MM.1S (cell line): ENCODE data around the gene CFAP45.

ENCODE experiments used
- DNase-seq: peaks from one replicate; pipeline ENCODE4 v3.0.0-alpha.2; 2015
- H2AFZ ChIP-seq: fragments of 300-600 bp; sonication (generic); 2 replicates; pipeline ENCODE4 v1.6.0; 2016; ENCODE audit warnings: antibody characterized with exemption, low read length
- H3F3A ChIP-seq: fragments of 300-600 bp; sonication (generic); 2 replicates; pipeline ENCODE4 v1.6.1; 2016; ENCODE audit warnings: mild to moderate bottlenecking, antibody characterized with exemption, low read length, moderate library complexity, mixed read lengths; ENCODE audit not compliant: insufficient read depth
- H3K27ac ChIP-seq: fragments of 300-600 bp; sonication (generic); 2 replicates; pipeline ENCODE4 v1.5.1; 2016; ENCODE audit warnings: mild to moderate bottlenecking, low read length
- H3K27me3 ChIP-seq: fragments of 300-600 bp; sonication (generic); replicated peaks from 2 replicates; pipeline ENCODE4 v1.6.0; 2016; ENCODE audit warnings: low read length; ENCODE audit not compliant: insufficient read depth
- H3K36me3 ChIP-seq: fragments of 300-600 bp; sonication (generic); replicated peaks from 2 replicates; pipeline ENCODE4 v1.6.1; 2016; ENCODE audit warnings: mild to moderate bottlenecking, low read length, mixed read lengths; ENCODE audit not compliant: insufficient read depth
- H3K4me1 ChIP-seq: fragments of 300-600 bp; sonication (generic); 2 replicates; pipeline ENCODE4 v1.6.1; 2016; ENCODE audit warnings: low read length, mixed read lengths
- H3K4me2 ChIP-seq: fragments of 300-600 bp; sonication (generic); 2 replicates; pipeline ENCODE4 v1.6.0; 2016; ENCODE audit warnings: low read depth, low read length
- H3K4me3 ChIP-seq: fragments of 300-600 bp; sonication (generic); 2 replicates; pipeline ENCODE4 v1.5.1; 2016; ENCODE audit warnings: low read length, mixed read lengths
- H3K79me2 ChIP-seq: fragments of 300-600 bp; sonication (generic); 2 replicates; pipeline ENCODE4 v1.6.1; 2016; ENCODE audit warnings: mixed run types, low read length, mixed read lengths
- H3K9ac ChIP-seq: fragments of 300-600 bp; sonication (generic); 2 replicates; pipeline ENCODE4 v1.6.1; 2016; ENCODE audit warnings: low read length, mixed read lengths
- H3K9me2 ChIP-seq: fragments of 300-600 bp; sonication (generic); replicated peaks from 2 replicates; pipeline ENCODE4 v1.6.1; 2016; ENCODE audit warnings: mild to moderate bottlenecking, low read length, mixed read lengths; ENCODE audit not compliant: insufficient read depth
- H3K9me3 ChIP-seq: fragments of 300-600 bp; sonication (generic); replicated peaks from 2 replicates; pipeline ENCODE4 v1.6.1; 2016; ENCODE audit warnings: mild to moderate bottlenecking, low read length, mixed read lengths; ENCODE audit not compliant: insufficient read depth
- H4K20me1 ChIP-seq: fragments of 300-600 bp; sonication (generic); 2 replicates; pipeline ENCODE4 v1.6.1; 2016; ENCODE audit warnings: mild to moderate bottlenecking, low read length, moderate library complexity, mixed read lengths; ENCODE audit not compliant: insufficient read depth
- CTCF ChIP-seq: fragments of 300-600 bp; sonication (generic); IDR thresholded peaks from 2 replicates; pipeline ENCODE4 v1.5.1; 2016; ENCODE audit warnings: antibody characterized with exemption, low read length, mixed read lengths
- EZH2 ChIP-seq: fragments of 300-600 bp; sonication (generic); optimal IDR thresholded peaks from 2 replicates; pipeline ENCODE3; 2017; ENCODE audit warnings: low read depth, mild to moderate bottlenecking, antibody characterized with exemption, low read length, mixed read lengths
- EZH2phosphoT487 ChIP-seq: fragments of 300-600 bp; sonication (generic); IDR thresholded peaks from 2 replicates; pipeline ENCODE4 v1.6.1; 2018; ENCODE audit warnings: antibody characterized with exemption, low read length

The CFAP45 gene

GRCh38 chr1:159869173-159869572, 30.8 kb downstream of the CFAP45 start:
- Histone ChIP-seq H3K4me2 (peak overlapping the region; percentile 61), H3K9me2 (no peaks in the 10 kb centered on the region), H3K27me3 (no peaks in the 10 kb centered on the region), H3K79me2 (no peaks in the 10 kb centered on the region), H3K27ac (peak overlapping the region; percentile 79), H3F3A (peaks cover 18% of the 10 kb centered on the region), H3K4me3 (no peak overlapping the region; the same call in 1 of the 2 replicates), H2AFZ (peak overlapping the region; percentile 64), H4K20me1 (no peaks in the 10 kb centered on the region), H3K9me3 (no peaks in the 10 kb centered on the region), H3K36me3 (no peaks in the 10 kb centered on the region), H3K4me1 (peaks cover 23% of the 10 kb centered on the region), H3K9ac (peak overlapping the region; percentile 34)
- no peak for TF ChIP-seq EZH2phosphoT487
- no peak for TF ChIP-seq CTCF
- no peak for TF ChIP-seq EZH2
- peak; percentile 95 for DNase-seq

- Histone ChIP-seq H4K20me1 (no peaks in the 10 kb centered on the region), H3K4me1 (peaks cover 23% of the 10 kb centered on the region), H3K4me3 (no peak overlapping the region; the same call in 1 of the 2 replicates), H2AFZ (peak overlapping the region; percentile 64), H3K4me2 (peak overlapping the region; percentile 61), H3F3A (peaks cover 18% of the 10 kb centered on the region), H3K36me3 (no peaks in the 10 kb centered on the region), H3K79me2 (no peaks in the 10 kb centered on the region), H3K9me3 (no peaks in the 10 kb centered on the region), H3K27ac (peak overlapping the region; percentile 79), H3K9me2 (no peaks in the 10 kb centered on the region), H3K9ac (peak overlapping the region; percentile 34), H3K27me3 (no peaks in the 10 kb centered on the region)
- TF ChIP-seq EZH2phosphoT487 (no peak), EZH2 (no peak), CTCF (no peak)
- DNase-seq = peak; percentile 68
These were observed 31.2 kb downstream of the CFAP45 start for GRCh38 chr1:159868766-159869165.

- DNase-seq = no peak
- Histone ChIP-seq H3K4me2 (no peak overlapping the region), H3K27me3 (no peaks in the 10 kb centered on the region), H4K20me1 (no peaks in the 10 kb centered on the region), H3K4me3 (no peak overlapping the region), H3K36me3 (no peaks in the 10 kb centered on the region), H3K79me2 (no peaks in the 10 kb centered on the region), H3K9me2 (no peaks in the 10 kb centered on the region), H2AFZ (no peak overlapping the region), H3K27ac (no peak overlapping the region), H3F3A (peaks cover 18% of the 10 kb centered on the region), H3K9me3 (no peaks in the 10 kb centered on the region), H3K4me1 (peaks cover 23% of the 10 kb centered on the region), H3K9ac (no peak overlapping the region)
- TF ChIP-seq EZH2 = no peak
- TF ChIP-seq CTCF = no peak
- TF ChIP-seq EZH2phosphoT487 = no peak
These were observed 32.3 kb downstream of the CFAP45 start for GRCh38 chr1:159867664-159868026.
